BE2C (cell line): ENCODE results near the gene RPL5. TPM values are rescaled to one million over a fixed set of nuclear protein-coding genes. Genes with fewer than 3 reads are reported as not detected.
"Not testable (repeated sequence)": the region's sequence is repeated elsewhere in the genome, so short reads cannot be mapped to it uniquely, and the experiment has no call there.

Source experiments
- DNase-seq: peaks from one replicate; pipeline ENCODE4 v3.0.0-alpha.2; 2020
- H3K27me3 ChIP-seq: fragments of 250-450 bp; sonication (Bioruptor Pico); 2 replicates; pipeline ENCODE4 v1.5.1; 2020; ENCODE audit warnings: mild to moderate bottlenecking
- H3K36me3 ChIP-seq: fragments of 250-450 bp; sonication (Bioruptor Pico); 2 replicates; pipeline ENCODE4 v1.5.1; 2020; ENCODE audit warnings: mild to moderate bottlenecking
- H3K4me1 ChIP-seq: fragments of 250-450 bp; sonication (Bioruptor Pico); 2 replicates; pipeline ENCODE4 v1.5.1; 2020
- H3K4me3 ChIP-seq: 2 replicates; pipeline ENCODE4 v1.5.1; 2011; ENCODE audit warnings: low read depth, low read length
- H3K9me3 ChIP-seq: fragments of 250-450 bp; sonication (Bioruptor Pico); 2 replicates; pipeline ENCODE4 v1.5.1; 2020
- CTCF ChIP-seq: IDR thresholded peaks from 2 replicates; pipeline ENCODE4 v1.5.1; 2012; ENCODE audit warnings: mild to moderate bottlenecking, low read depth, low read length
- polyA plus RNA-seq: library from polyadenylated mRNA; unstranded; fragments of >200 nt; gene quantifications from one replicate; pipeline ENCODE4 v1.2.1, GENCODE V29; 2012; ENCODE audit warnings: low read depth, missing spikeins; ENCODE audit not compliant: insufficient read length, insufficient read depth

RPL5 gene
- 400 TPM for polyA plus RNA-seq

DNA sequence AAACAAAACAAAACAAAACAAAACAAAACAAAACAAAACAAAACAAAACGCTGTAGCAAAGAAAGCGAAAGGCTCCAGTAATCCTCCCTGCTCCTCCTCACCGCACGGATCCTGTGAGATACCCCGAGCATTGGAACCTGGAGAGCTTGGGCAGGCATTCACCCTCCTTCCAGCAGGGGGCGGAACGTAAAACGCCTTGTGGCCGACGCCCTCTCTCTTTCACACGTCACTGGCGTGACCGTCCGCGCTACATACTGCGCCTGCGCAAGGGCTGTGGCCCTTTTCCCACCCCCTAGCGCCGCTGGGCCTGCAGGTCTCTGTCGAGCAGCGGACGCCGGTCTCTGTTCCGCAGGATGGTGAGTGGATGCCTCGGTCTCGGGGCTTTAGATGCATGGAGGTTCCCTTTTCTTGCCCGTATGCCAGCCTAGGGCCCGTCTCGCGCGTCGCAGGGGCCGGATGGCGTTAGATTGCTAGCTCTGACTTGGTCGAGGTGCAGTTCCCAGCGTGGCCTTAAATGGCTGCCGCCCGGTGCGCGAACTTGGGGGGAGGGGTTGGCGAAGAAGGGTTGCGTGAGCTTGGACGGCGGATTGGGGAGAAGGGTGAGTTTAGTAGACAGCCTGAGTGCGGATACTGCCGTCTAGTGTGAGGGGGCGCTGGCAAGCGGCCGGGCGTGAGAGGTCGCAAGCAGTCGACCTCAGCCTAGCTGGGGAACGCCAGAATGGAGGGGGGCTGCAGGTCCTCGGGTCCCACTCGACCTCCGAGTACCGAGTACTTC lies at the start of gene RPL5:
RPL5 (plus strand) TSS at position 279 of the 775 bp plus-strand sequence; CDS start at position 354, 75 bp downstream.
- Histone ChIP-seq H3K9me3 (no peaks in the 10 kb centered on the region), H3K36me3 (peaks cover 44% of the 10 kb centered on the region), H3K4me1 (no peaks in the 10 kb centered on the region), H3K4me3 (peak within 1 kb of the TSS; percentile 95), H3K27me3 (no peaks in the 10 kb centered on the region)
- DNase-seq: peak; percentile 92
- TF ChIP-seq CTCF: peak; percentile 76

DNA sequence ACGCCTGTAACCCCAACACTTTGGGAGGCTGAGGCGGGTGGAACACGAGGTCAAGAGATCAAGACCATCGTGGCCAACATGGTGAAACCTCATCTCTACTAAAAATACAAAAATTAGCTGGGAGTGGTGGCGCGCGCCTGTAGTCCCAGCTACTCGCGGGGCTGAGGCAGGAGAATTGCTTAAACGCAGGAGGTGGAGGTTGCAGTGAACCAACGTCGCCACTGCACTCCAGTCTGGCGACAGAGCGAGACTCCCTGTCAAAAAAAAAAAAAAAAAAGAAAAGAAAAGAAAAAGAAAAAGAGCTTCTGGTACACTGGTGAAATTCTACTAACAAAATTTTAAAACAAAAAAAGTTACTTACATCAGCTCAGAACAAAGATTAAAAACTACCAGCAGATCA lies 48.3 kb upstream of the RPL5 start:
- peak overlapping the region; percentile 75 for H3K4me3 ChIP-seq
- not testable (repeated sequence) for H3K27me3 ChIP-seq, H3K4me1 ChIP-seq, H3K36me3 ChIP-seq, H3K9me3 ChIP-seq
- peak; percentile 10 for DNase-seq

DNA sequence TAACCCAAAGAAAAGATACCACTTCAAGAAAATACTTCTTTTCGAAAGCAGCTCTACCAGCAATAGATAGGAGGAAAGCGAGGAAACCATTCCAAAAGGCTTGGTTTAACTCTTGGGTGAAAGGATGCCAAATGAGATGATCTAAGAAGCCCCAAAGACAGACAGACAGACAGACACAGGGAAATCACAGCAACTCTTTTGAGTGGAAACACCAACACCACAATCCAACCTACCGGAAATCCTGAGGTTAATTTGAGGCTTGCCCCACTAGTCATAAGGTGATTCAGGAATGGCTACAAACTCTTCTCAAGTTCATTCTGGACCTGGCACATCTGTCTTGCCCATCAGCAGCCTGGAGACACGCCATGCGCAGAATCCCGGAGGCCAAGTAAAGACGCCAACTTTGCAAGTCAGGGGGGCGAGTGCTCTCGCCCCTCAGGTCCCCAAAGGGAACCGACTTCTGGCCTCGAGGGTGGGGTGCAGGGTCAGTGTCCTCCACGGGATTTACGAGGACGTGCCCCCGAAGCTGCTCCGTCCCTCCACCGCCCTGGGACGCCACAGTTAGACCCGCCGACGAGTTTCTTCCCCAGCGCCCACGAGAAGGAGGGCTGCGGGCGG lies 47.7 kb upstream of the RPL5 start:
- Histone ChIP-seq H3K9me3 (no peaks in the 10 kb centered on the region), H3K27me3 (no peaks in the 10 kb centered on the region), H3K4me3 (peak overlapping the region; percentile 75), H3K36me3 (no peaks in the 10 kb centered on the region), H3K4me1 (no peaks in the 10 kb centered on the region)
- peak; percentile 6 for DNase-seq
- no peak for TF ChIP-seq CTCF

GRCh38 chr1:92784639-92785500 lies 47.0 kb upstream of the RPL5 start, which contains the start of gene EVI5:
EVI5 (minus strand) TSS chr1:92785108; CDS start chr1:92736546, 48,562 bp downstream.
- peak within 1 kb of the TSS; percentile 75 for H3K4me3 ChIP-seq
- no peaks in the 10 kb centered on the region for H3K36me3 ChIP-seq
- TF ChIP-seq CTCF: no peak
- no peaks in the 10 kb centered on the region for H3K27me3 ChIP-seq
- no peaks in the 10 kb centered on the region for H3K4me1 ChIP-seq
- DNase-seq: peak; percentile 92
- no peaks in the 10 kb centered on the region for H3K9me3 ChIP-seq

GRCh38 chr1:92786111-92786901 lies 45.5 kb upstream of the RPL5 start:
- no peaks in the 10 kb centered on the region for H3K36me3 ChIP-seq
- H3K4me3 ChIP-seq: no peak overlapping the region
- H3K27me3 ChIP-seq: no peaks in the 10 kb centered on the region
- TF ChIP-seq CTCF: no peak
- no peak for DNase-seq
- no peaks in the 10 kb centered on the region for H3K4me1 ChIP-seq
- H3K9me3 ChIP-seq: no peaks in the 10 kb centered on the region

- Histone ChIP-seq H3K4me3 (no peak overlapping the region), H3K27me3 (no peaks in the 10 kb centered on the region), H3K9me3 (no peaks in the 10 kb centered on the region), H3K36me3 (no peaks in the 10 kb centered on the region), H3K4me1 (no peaks in the 10 kb centered on the region)
- DNase-seq: no peak
- no peak for TF ChIP-seq CTCF
These were observed 41.8 kb upstream of the RPL5 start for GRCh38 chr1:92790081-92790480.
